GM20431 (cell line): ENCODE data around the gene USP11.

Source experiments
- in situ Hi-C: fragments of 300-500 bp; cut with MseI, MboI; formaldehyde crosslinking; loops from one replicate; pipeline ENCODE4 v1.15.0; 2020; ENCODE audit warnings: low sequenced_read_pairs; ENCODE audit not compliant: unreplicated experiment

USP11 gene

DNA sequence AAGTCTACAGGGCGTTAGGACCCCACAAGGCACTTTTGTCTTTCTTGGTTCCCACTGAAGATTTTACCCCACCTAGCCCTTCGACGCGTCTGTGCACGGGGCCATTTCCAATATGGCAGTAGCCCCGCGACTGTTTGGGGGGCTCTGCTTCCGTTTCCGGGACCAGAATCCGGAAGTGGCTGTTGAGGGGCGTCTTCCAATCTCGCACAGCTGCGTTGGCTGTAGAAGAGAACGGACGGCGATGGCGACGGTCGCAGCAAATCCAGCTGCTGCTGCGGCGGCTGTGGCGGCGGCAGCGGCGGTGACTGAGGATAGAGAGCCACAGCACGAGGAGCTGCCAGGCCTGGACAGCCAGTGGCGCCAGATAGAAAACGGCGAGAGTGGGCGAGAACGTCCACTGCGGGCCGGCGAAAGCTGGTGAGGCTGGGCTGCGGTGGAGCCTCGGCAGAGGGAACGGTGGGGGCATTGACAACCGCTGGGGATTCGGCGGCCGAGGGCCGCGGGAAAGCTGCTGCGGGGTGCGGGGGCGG lies at the start of gene USP11:
TSS of gene USP11 (plus strand) at position 207 of the 530 bp plus-strand sequence. CDS start at position 242, 35 bp downstream.
- in situ Hi-C loops: no loop called here

DNA sequence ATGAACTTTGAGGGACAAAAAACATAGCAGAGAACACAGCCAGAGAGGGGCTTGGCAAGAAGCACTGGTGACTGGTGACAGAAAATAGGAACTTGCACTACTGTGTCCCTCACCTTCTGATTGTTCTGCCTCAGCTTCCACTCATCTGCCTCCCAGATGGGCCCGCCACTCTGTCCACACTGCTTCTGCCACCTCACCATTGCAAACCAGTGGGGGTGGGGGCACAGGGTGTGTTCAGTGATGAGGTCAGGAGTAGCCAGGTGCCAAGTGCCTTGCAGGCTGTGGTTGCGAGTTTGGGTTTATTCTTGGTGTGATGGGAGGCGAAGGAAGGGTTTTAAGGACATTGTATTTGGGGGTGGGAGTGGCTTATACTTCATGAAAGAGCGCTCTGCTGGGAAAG lies 48.3 kb upstream of the USP11 start:
- in situ Hi-C loops: no loop called here

DNA sequence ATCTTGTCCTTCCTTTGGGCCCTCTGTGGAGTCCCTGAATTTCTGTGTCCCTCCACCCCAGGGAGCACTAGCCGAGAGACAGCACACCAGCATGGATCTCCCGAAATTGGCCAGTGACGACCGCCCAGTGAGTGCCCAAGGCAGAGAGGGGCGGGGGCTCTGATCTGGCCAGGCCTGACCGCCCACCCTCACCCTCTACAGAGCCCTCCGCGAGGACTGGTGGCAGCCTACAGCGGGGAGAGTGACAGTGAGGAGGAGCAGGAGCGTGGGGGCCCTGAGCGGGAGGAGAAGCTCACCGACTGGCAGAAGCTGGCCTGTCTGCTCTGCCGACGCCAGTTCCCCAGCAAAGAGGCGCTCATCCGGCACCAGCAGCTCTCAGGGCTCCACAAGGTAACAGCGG lies 47.6 kb upstream of the USP11 start:
- in situ Hi-C loops: no loop called here

DNA sequence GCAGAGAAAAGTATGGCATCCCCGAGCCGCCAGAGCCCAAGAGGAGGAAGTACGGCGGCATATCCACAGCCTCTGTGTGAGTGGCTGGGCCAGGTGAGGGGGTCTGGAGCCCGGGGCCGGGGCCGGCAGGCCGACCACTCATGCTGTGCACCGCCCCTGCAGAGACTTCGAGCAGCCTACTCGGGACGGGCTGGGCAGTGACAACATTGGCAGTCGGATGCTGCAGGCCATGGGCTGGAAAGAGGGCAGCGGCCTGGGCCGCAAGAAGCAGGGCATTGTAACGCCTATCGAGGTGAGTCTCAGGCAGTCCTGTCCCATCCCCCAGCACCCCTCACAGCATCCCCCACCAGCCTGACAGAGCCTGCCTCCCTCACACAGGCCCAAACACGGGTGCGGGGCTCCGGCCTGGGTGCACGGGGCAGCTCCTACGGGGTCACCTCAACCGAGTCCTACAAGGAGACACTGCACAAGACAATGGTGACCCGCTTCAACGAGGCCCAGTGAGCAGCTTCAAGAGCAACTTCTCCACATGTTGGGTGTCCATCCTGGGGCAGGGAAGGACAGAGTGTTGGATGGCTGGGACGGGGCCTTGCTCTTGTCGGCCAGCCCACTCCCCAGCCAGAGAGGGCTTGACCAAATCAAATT lies 46.6 kb upstream of the USP11 start:
- in situ Hi-C loops: no loop called here

DNA sequence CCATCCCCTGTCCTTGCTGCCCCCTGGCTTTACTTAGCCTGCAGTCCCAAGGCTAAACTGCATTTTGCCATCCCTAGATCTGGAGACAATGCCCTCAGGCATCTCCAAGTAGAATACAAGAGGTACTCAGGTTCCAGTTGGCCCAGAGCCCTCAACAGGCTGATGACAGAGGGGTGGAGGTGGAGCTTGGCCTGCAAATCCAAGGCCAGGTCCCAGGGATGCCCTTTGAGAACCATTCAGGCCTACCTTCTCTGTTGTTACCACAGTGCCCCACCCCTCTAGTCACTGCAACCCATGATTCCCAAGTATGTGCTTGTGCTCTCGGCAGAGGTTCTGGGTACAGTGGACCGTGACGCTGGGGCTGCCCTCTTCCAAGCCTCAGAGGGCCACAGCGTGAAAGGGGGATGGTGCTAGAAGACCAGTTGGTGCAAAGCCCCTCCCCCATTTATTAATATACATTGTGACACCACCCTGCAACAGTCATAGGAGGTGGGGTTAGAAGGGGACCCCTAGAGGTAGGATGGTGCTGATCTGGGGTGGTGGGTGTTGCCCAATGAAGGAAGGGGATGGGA lies 45.6 kb upstream of the USP11 start:
- in situ Hi-C loops: no loop called here

DNA sequence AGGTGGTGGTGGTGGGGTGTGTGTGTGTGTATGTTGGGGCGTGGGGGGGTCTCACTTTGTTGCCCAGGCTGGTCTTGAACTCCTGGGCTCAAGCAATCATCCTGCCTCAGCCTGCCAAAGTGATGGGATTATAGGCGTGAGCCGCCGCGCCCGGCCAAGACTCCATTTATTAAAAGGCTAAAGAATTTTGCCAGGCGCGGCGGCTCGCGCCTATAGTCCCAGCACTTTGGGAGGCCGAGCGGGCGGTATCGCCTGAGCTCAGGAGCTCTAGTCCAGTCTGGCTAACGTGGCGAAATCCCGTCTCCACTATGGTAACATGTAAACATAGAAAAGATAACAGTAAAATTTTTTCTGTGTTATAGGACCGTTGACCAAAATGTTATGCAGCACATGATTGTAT lies 42.9 kb upstream of the USP11 start:
- in situ Hi-C loops: no loop called here

DNA sequence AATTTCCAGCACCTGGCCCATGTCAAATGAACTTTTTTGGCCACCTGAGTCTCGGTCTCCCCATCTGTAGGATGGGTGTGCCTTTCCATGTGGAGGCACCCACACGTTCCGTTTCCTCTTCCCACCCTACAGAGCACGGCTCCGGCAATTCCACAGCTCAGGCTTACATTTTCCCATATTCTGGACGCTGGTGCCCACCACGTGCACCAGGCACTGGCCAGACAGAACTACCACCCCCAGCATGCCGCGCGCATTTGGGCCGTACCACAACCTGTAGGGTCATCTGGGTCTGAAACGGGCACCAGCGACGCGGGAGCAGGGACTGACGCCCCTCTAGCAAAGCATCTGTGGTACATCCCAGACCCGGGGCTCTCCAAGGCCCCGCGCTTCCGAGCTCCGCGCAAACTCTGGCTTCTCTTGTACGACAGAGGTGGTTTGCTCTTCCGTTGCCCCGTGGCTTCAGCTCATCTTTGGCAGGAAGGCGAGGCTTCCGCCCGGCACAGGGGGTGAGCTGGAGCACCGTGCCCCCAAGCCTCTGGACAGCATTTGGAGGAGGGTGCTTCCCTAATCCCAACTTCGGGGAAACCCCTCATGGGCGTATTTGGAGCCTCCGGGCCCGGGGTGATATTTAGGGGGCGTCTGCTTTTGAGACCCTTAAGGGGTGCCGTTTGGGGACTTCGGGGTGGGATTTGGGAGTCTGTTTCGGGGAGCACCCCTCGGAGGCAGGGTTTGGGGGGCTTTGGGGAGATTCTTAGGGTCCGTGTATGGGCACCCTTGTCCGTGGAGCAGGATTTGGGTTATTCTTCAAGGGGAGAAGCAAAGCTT lies 42.2 kb upstream of the USP11 start:
- in situ Hi-C loops: no loop called here

DNA sequence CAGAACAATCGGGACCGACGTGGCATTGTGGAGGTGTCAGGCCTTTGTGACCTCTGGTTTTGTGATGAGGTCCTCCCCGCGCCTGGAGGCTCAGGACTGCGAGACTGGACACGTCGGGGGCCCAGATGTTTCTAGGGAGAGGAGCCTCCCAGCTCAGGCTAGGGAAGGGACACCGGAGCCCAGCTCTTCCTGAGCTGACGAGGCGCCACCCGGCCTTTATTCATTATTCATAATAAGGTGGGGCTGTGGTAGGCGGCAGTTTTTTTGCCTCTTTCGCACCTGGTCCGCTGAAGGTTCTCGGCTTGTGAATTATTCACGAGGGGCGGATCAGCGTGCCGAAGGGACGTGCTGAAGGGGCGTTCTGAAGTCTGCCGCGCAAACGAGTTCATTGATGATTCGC lies 41.5 kb upstream of the USP11 start:
- in situ Hi-C loops: no loop called here

DNA sequence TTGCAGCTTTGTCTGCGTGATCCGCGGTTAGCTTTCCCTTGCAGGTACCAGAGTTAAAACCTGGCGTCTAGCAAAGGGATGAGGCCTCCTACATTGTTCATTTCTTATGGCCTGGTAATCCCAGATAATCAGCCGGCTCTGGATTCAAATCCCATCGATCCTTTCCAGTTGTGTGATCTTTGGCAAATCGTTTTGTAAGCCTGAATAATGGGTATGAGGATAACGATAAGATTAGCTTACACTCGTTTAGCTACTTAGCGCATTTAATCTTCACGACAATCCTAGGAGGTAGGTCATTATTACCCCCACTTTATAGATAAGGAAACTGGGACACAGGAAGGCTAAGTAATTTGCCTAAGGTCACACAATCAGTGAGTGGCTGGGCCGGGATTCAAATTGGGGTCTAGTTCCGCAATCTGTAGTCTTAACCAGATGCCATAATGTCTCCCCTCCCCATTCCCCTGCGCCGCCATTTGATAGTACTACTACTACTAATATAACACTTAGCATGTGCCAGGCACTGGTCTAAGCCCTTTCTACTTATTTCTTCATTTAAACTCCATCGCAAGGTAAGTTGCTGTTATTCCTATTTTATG lies 40.9 kb upstream of the USP11 start:
- in situ Hi-C loops: no loop called here

DNA sequence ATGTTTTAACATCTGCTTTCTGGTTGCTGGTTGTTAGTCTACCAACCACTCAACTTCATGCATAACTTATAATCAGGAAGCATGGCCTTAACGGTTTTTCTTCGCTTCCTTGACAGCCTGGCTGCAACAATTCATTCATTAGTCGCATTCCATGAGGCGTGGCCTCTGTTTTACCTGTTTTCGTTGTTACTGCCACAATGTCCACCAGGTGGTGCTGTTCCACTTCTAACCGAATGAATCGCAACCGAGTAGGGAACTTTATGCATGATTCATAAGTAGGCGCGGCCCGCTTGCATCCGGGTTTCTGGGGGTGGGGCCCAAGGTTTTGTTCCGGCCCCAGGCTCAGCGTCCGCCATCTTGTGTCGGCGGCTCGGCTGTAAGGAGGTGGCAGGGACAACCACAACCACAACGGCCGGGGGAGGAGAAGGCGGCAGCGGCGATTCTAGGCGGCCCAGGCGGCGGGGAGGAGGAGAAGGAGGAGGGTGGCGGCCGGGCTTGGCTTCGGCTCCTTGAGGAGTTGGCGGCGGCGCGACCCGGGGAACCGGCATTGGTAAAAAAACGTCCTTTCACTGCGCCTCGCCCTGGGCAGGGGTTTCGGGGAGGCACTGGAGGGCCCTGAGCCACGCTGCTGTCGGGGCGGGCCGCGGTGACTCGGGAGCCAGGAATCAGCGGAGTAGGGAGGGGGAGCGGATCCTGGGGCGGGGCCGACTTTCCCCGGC lies 39.2 kb upstream of the USP11 start, which contains the start of gene UBA1:
TSS of gene UBA1 (plus strand) at position 355 of the 719 bp plus-strand sequence. CDS start 4,974 bp downstream, outside the sequence.
- in situ Hi-C loops: no loop called here

DNA sequence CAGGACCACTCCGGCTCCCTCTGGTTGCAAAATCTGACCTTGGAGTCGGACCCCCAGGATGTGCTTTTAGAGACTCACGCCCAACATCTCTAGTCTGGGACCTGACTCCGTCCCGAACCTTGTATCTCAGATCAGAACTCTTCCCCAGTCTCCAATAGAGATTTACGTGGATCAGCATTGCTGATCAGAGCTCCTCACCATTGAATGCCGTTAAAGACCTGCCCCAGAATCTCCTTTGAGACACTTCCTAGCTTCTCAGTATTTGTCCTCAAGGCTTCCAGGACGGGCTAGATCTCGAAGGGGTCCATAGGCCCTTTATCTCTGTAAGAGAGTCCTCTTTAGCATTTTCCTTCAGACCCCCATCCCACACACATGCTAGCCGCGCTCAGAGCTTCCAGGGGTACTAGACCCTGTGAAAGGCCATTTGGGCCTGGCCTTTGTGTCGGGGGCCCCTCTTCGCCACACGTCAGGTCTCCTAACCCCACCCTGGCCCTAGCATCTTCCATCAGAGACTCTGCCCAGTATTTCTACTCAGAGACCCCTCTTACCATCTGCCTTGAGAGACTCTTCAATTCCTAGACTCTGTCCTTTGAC lies 38.5 kb upstream of the USP11 start:
- in situ Hi-C loops: no loop called here

DNA sequence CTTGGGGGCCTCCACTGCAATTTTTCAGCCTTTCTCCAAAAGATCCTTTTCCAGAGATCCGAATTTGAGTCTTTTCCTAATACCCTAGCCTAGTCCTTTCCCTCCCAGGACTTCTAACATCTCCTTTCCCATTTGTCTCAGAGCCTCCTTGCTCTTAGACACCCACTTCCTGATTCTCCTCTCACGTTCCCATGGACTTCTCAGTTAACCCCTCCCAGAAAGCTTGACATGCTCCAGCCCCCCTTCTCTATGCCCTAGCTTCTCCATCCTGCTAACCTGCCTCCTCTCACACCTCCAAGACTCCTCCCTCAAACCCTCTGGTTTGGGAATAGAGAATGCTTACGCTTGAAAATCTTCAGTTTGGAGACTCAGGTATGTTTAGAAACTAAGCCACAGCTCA lies 36.7 kb upstream of the USP11 start:
- in situ Hi-C loops: no loop called here

DNA sequence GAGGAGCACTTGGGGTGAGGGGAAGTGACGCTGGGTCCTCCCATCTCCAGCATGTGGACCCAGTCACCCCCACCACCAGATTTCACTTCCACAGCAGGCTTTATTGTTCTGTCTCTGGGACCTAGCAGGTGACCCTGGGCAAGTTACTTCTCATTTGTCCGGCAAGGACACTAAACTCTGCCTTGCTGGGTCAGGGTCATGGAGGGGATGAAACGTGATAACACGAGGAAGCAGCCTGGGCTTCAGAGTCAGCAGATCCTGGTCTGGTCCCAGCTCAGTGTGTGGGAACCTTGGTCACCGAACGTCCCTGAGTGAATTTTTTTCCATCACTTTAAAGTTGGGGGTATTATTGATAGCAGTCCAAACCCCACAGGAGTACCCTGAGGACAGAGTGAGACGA lies 35.3 kb upstream of the USP11 start:
- in situ Hi-C loops: no loop called here

DNA sequence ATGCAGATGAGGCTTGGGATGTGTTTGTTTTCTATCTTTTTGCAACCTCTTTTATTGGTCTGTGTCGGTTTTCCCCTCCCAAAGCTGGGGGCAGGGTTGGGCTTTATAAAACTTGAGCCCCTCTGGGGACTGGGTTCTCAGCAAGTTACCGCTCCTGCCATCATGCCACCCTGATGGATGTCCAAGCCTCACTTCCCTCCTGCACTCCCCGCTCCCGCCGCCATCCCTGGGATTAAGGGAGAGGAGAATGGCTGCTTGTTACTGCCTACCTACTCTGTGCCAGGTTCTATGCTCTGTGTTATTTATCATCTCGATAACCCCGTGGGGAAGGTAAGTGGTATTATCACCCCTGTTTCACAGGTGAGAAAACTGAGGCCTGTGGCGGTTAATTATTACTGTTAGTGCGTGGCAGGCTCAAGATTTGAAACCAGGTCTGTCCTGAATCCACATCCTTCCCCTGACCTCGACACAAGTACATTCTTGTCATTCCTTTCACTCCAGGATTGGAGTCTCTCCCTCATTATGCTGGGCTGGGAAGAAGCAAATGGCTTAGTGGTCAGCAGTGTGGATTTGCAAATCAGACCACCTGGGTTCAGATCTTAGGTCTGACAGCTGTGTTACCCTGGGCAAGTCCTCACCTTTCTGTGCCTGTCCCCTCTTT lies 34.7 kb upstream of the USP11 start:
- in situ Hi-C loops: no loop called here

DNA sequence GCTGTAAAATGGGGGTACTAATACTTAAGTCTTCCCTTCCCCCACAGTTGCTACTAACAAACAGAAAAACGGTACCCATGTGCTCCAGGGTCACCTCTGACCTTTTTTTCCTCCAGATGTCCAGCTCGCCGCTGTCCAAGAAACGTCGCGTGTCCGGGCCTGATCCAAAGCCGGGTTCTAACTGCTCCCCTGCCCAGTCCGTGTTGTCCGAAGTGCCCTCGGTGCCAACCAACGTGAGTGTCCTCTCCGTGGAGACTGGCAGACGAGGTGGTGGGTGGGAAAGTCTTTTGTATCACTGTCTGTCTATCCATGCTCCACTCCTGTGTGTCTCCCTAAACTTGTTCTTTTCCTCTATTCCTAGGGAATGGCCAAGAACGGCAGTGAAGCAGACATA lies 34.1 kb upstream of the USP11 start:
- in situ Hi-C loops: no loop called here

DNA sequence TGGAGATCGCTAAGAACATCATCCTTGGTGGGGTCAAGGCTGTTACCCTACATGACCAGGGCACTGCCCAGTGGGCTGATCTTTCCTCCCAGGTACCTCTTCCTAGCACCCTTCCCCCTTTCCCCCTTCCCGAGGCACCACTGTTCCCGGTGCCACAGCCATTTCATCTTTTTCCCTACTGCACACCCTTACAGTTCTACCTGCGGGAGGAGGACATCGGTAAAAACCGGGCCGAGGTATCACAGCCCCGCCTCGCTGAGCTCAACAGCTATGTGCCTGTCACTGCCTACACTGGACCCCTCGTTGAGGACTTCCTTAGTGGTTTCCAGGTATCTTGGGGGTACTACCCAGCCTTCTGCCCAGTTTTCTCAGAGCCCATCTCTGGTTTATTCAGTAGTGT lies 33.5 kb upstream of the USP11 start:
- in situ Hi-C loops: no loop called here

DNA sequence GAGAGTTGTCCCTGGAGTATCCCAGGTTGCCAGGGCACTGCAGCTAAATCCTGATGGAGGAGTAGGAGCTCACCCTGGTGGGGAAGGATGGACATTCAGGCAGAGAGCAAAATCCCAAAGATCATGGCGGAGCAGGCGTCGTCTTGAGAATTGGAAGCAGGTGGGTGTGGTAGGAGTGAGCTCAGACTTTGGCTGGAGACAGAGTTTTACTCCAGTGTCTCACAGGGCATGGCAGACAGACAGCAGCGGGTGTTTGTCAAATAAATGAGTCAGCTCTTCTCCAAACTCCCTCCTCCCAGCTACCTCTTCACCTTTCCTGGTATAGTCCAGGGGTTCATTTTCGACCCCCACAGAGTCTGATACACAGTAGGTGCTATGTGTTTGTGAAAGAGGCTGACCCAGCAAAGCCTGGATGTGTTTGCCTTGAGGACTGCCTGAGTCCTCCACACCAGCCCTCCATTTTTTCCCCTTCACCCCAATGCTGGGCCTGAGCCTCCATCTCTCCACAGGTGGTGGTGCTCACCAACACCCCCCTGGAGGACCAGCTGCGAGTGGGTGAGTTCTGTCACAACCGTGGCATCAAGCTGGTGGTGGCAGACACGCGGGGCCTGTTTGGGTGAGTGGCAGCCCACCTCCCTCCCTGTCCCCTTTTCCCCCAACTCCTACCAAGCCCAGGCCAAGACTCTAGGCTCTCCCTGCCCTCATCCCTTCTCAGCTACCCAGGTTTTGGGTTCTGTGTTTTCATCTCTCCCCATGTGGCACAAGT lies 32.2 kb upstream of the USP11 start:
- in situ Hi-C loops: no loop called here

DNA sequence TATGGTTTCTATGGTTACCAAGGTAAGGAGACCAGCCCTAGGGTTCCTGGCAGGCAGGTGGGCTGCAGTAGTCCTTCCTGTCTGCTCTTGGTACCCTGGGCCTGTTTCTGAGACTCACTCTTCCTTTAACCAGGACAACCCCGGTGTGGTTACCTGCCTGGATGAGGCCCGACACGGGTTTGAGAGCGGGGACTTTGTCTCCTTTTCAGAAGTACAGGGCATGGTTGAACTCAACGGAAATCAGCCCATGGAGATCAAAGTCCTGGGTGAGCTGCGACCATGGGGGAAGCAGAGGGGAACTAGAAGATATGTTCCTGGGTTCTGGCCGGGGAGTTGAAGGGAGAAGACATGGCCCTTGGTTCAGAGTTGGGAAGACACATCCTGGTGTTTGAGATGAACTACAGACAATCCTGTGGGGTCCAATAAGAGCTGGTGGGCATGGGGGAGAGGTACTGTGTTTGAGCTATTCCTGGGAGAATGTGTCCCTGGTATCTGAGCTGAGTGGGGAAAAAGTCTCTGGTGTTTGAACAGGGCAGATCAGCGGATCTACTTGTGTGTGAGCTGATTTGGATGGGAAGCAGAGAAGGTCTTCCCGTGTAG lies 31.4 kb upstream of the USP11 start:
- in situ Hi-C loops: no loop called here
